HepG2 (cell line): ENCODE results near the gene FZD8. TPM values are rescaled to one million over a fixed set of nuclear protein-coding genes. Genes with fewer than 3 reads are reported as not detected.
A peak's percentile ranks its signal among the peaks of the same experiment; 100 is the strongest.

Experiments
- ATAC-seq: fragments of 200-7000 bp; cut with Tn5 transposase; 3 replicates; pipeline ENCODE4 v1.9.1; 2020; ENCODE audit warnings: mild to moderate bottlenecking, moderate library complexity
- BruUV-seq: library from RNA; stranded (reverse); fragments of 400-500 nt; replicated peaks from 2 replicates; lab custom pipeline; 2021; lab: Mats Ljungman, UMichigan
- CTCF ChIA-PET: fragments of 300-600 bp; formaldehyde crosslinking; extraction: SDS; loops from one replicate; lab custom pipeline; 2021; ENCODE audit warnings: low total read pairs, inconsistent platforms, low intra/inter-chr PET ratio; lab: Yijun Ruan, JAX
- POLR2A ChIA-PET: fragments of 350-600 bp; sonication (Branson Sonifier 250); formaldehyde crosslinking; loops from one replicate; lab custom pipeline; 2020; ENCODE audit warnings: antibody characterized with exemption, inconsistent platforms; lab: Yijun Ruan, JAX
- DNase-seq: peaks from one replicate; pipeline ENCODE4 v3.0.0-alpha.2; 2015; ENCODE audit warnings: low spot score
- FAIRE-seq: peaks from 3 replicates; lab custom pipeline; 2011; peaks lifted over from hg19 to GRCh38; lab: Jason Lieb, UNC
- H2AFZ ChIP-seq: one replicate; pipeline ENCODE4 v1.6.1; 2011; ENCODE audit warnings: low read length, inconsistent platforms
- H3K27ac ChIP-seq: fragments of 300-600 bp; 3 replicates; pipeline ENCODE4 v1.8.0; 2011; ENCODE audit warnings: mixed run types, mild to moderate bottlenecking, mixed read lengths, low read length, inconsistent platforms; ENCODE audit not compliant: insufficient read depth; ENCODE audit errors: extremely low read length
- H3K27me3 ChIP-seq, 2 experiments: fragments of 200-600 bp in 1 of 2; 2 replicates in 1 of 2; 3 replicates in 1 of 2; pipeline versions ENCODE4 v1.6.0 to v1.8.0; 2011; ENCODE audit warnings: low read length in 2 of 2, mild to moderate bottlenecking in 2 of 2, moderate library complexity in 2 of 2, inconsistent platforms in 1 of 2; ENCODE audit not compliant: insufficient read depth in 2 of 2, control insufficient read depth in 1 of 2
- H3K36me3 ChIP-seq, 2 experiments: fragments of 200-600 bp in 1 of 2; replicated peaks in 1 of 2; 2 replicates in 1 of 2; 3 replicates in 1 of 2; pipeline versions ENCODE4 v1.5.1 to v1.8.0; 2011; ENCODE audit warnings: low read length in 2 of 2, inconsistent platforms in 1 of 2; ENCODE audit not compliant: insufficient read depth in 2 of 2, control insufficient read depth in 1 of 2
- H3K4me1 ChIP-seq: 2 replicates; pipeline ENCODE4 v1.5.1; 2012; ENCODE audit warnings: low read length, inconsistent platforms; ENCODE audit not compliant: insufficient read depth
- H3K4me2 ChIP-seq: 2 replicates; pipeline ENCODE4 v1.6.0; 2011; ENCODE audit warnings: low read depth, low read length, inconsistent platforms
- H3K4me3 ChIP-seq, 3 experiments: fragments of 200-600 bp in 1 of 3; sonication (generic), shearing (Covaris generic) in 1 of 3; replicated peaks in 1 of 3; 2 replicates each; pipeline ENCODE4 v1.5.1; 2011 to 2016; ENCODE audit warnings: low read length in 3 of 3, inconsistent platforms in 2 of 3, low read depth in 2 of 3, mild to moderate bottlenecking in 2 of 3, control low read depth in 1 of 3, mixed read lengths in 1 of 3; ENCODE audit not compliant: insufficient read depth in 1 of 3
- H3K79me2 ChIP-seq: one replicate; pipeline ENCODE4 v1.6.1; 2011; ENCODE audit warnings: low read length, inconsistent platforms; ENCODE audit not compliant: insufficient read depth
- H3K9ac ChIP-seq: 2 replicates; pipeline ENCODE4 v1.6.0; 2011; ENCODE audit warnings: mild to moderate bottlenecking, low read depth, low read length, inconsistent platforms; ENCODE audit not compliant: insufficient read depth
- H3K9me3 ChIP-seq: 2 replicates; pipeline ENCODE4 v1.5.1; 2012; ENCODE audit warnings: mild to moderate bottlenecking, low read length
- H4K20me1 ChIP-seq: 2 replicates; pipeline ENCODE4 v1.6.0; 2011; ENCODE audit warnings: inconsistent platforms, mild to moderate bottlenecking, low read length, moderate library complexity; ENCODE audit not compliant: insufficient read depth
- HNRNPK ChIP-seq: fragments of 200-400 bp; formaldehyde crosslinking; IDR thresholded peaks from 2 replicates; pipeline ENCODE4 v1.6.1; 2018; ENCODE audit warnings: low read length, low read depth, moderate library complexity, mild to moderate bottlenecking; ENCODE audit not compliant: poor library complexity, severe bottlenecking
- HNRNPLL ChIP-seq: fragments of 200-400 bp; formaldehyde crosslinking; IDR thresholded peaks from 2 replicates; pipeline ENCODE4 v1.6.1; 2017; ENCODE audit warnings: mild to moderate bottlenecking, low read depth, low read length; ENCODE audit not compliant: poor library complexity, severe bottlenecking
- KLF12 ChIP-seq: sonication (generic); formaldehyde crosslinking; IDR thresholded peaks from 2 replicates; pipeline ENCODE4 v1.4.0; 2020; ENCODE audit warnings: missing genetic modification reagents, borderline replicate concordance
- SAFB2 ChIP-seq: sonication (generic); formaldehyde crosslinking; IDR thresholded peaks from 2 replicates; pipeline ENCODE4 v1.5.1; 2020; ENCODE audit warnings: missing genetic modification reagents, low read depth, mild to moderate bottlenecking, borderline replicate concordance
- U2AF2 ChIP-seq: fragments of 200-400 bp; formaldehyde crosslinking; IDR thresholded peaks from 2 replicates; pipeline ENCODE4 v1.6.1; 2017; ENCODE audit warnings: low read depth, mild to moderate bottlenecking, low read length
- ZHX2 ChIP-seq, 2 experiments: sonication (generic) in 1 of 2; formaldehyde crosslinking in 1 of 2; IDR thresholded peaks; 2 replicates each; pipeline versions ENCODE4 v1.6.1 to v1.9.0; 2014 to 2022; ENCODE audit warnings: antibody characterized with exemption in 1 of 2, borderline replicate concordance in 1 of 2, inconsistent platforms in 1 of 2, low read depth in 1 of 2, missing genetic modification reagents in 1 of 2
- ZNF501 ChIP-seq: sonication (generic); formaldehyde crosslinking; IDR thresholded peaks from 2 replicates; pipeline ENCODE4 v1.5.1; 2020; ENCODE audit warnings: mild to moderate bottlenecking, moderate library complexity, missing genetic modification reagents
- WGBS: methylation state at CpG from one replicate; pipeline ENCODE4 v1.1.6; 2017; ENCODE audit warnings: low lambda C conversion rate; 5-methylcytosine and 5-hydroxymethylcytosine counted together
- in situ Hi-C: cut with HindIII; loops from 2 replicates; pipeline ENCODE4 v1.10.0; 2017; ENCODE audit warnings: low pct_unique_long_range_greater_than_20kb; ENCODE audit not compliant: extremely low pct_ligation_motif_present
- intact Hi-C: fragments of 100-400 bp; cut with micrococcal nuclease; formaldehyde crosslinking; loops from one replicate; pipeline ENCODE4 v1.10.0; 2022; ENCODE audit not compliant: unreplicated experiment
- polyA plus RNA-seq, 8 experiments: library from polyadenylated mRNA; depleted of rRNA in 3 of 8; stranded (reverse) in 7 of 8; unstranded in 1 of 8; fragments of >200 nt; fragmentation: Illumina TruSeq in 4 of 8; extraction: Trizol in 4 of 8; gene quantifications; 2 replicates each; pipeline versions ENCODE4 v1.2.1 to v1.2.3, GENCODE V29; 2011 to 2016; ENCODE audit warnings: low read depth in 4 of 8, missing spikeins in 1 of 8, mixed read lengths in 1 of 8; ENCODE audit not compliant: insufficient read depth in 1 of 8
- total RNA-seq, 5 experiments: library from RNA; depleted of rRNA; stranded (reverse); fragments of >200 nt; fragmentation: Illumina TruSeq; extraction: Trizol; gene quantifications; 2 replicates each; pipeline ENCODE4 v1.2.3, GENCODE V29; 2016; ENCODE audit warnings: low read depth in 1 of 5
- TF ChIP-seq, protein P1 (sequence below): sonication (generic); formaldehyde crosslinking; IDR thresholded peaks from 2 replicates; pipeline ENCODE4 v1.8.1; 2023; ENCODE audit warnings: mild to moderate bottlenecking, missing genetic modification reagents
- TF ChIP-seq, protein P2 (sequence below): sonication (generic); formaldehyde crosslinking; IDR thresholded peaks from 2 replicates; pipeline ENCODE4 v1.4.0; 2020; ENCODE audit warnings: mild to moderate bottlenecking, low read depth, missing genetic modification reagents
- TF ChIP-seq, protein P3 (sequence below): sonication (generic); formaldehyde crosslinking; IDR thresholded peaks from 2 replicates; pipeline ENCODE4 v1.8.1; 2023; ENCODE audit warnings: mild to moderate bottlenecking, missing genetic modification reagents, borderline replicate concordance

The FZD8 gene
- total and polyA plus RNA-seq, 2 of the 13 experiments (the other 11 are each of a cell fraction or from before 2014, with no cell fraction given), result 0.05 to 0.07 TPM

GRCh38 chr10:35643151-35644049 is 1.3 kb upstream of the FZD8 start:
- CTCF ChIA-PET, result no interaction called here
- H3K4me3 ChIP-seq, result peak overlapping the region in 2 of 3 experiments; percentile 51 to 68; a peak in 2 of 6 replicates
- no TSS peak for BruUV-seq

More at GRCh38 chr10:35643151-35644049, 1.3 kb upstream of the FZD8 start:
- no peaks in the 10 kb centered on the region for H4K20me1 ChIP-seq
- intact Hi-C loops, result loop anchor here (2.0 to 5.0 kb wide), 2 partner anchors 44 to 137 kb away; no protein-coding TSS in a partner anchor
- H2AFZ ChIP-seq, result no peak overlapping the region
- H3K9ac ChIP-seq, result no peak overlapping the region
- H3K9me3 ChIP-seq, result no peaks in the 10 kb centered on the region
- H3K27me3 ChIP-seq, result peaks cover 6 to 30% of the 10 kb centered on the region in 2 experiments
- WGBS, result 18% methylated on average over 14 of the region's 42 CpGs
- H3K79me2 ChIP-seq, result no peaks in the 10 kb centered on the region
- no peaks in the 10 kb centered on the region for H3K36me3 ChIP-seq
- TF ChIP-seq KLF12 (CRISPR knock-in tag), result no peak
- TF ChIP-seq SAFB2 (CRISPR knock-in tag), result no peak
- TF ChIP-seq ZHX2 (IDR thresholded peaks at IDR 0.05; ENCODE audit: low read depth), result no peak
- no peak for TF ChIP-seq ZHX2 (CRISPR knock-in tag; IDR thresholded peaks at IDR 0.05; ENCODE audit: borderline replicate concordance)
- TF ChIP-seq, protein P1, sequence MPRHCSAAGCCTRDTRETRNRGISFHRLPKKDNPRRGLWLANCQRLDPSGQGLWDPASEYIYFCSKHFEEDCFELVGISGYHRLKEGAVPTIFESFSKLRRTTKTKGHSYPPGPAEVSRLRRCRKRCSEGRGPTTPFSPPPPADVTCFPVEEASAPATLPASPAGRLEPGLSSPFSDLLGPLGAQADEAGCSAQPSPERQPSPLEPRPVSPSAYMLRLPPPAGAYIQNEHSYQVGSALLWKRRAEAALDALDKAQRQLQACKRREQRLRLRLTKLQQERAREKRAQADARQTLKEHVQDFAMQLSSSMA (CRISPR knock-in tag), result no peak
- TF ChIP-seq, protein P2, sequence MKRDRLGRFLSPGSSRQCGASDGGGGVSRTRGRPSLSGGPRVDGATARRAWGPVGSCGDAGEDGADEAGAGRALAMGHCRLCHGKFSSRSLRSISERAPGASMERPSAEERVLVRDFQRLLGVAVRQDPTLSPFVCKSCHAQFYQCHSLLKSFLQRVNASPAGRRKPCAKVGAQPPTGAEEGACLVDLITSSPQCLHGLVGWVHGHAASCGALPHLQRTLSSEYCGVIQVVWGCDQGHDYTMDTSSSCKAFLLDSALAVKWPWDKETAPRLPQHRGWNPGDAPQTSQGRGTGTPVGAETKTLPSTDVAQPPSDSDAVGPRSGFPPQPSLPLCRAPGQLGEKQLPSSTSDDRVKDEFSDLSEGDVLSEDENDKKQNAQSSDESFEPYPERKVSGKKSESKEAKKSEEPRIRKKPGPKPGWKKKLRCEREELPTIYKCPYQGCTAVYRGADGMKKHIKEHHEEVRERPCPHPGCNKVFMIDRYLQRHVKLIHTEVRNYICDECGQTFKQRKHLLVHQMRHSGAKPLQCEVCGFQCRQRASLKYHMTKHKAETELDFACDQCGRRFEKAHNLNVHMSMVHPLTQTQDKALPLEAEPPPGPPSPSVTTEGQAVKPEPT (CRISPR knock-in tag), result peak; percentile 98
- peak; percentile 57 for TF ChIP-seq HNRNPK
- TF ChIP-seq, protein P3, sequence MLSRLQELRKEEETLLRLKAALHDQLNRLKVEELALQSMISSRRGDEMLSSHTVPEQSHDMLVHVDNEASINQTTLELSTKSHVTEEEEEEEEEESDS, result no peak
- no peak for TF ChIP-seq ZNF501
- peak; percentile 28; the same call in 1 of the 2 replicates for TF ChIP-seq U2AF2
- peak; percentile 24 for TF ChIP-seq HNRNPLL
- FAIRE-seq, result no peak
- peak; percentile 2; the same call in 1 of the 3 replicates for ATAC-seq
- peak overlapping the region; percentile 78; the same call in 1 of the 2 replicates for H3K4me2 ChIP-seq
- DNase-seq, result no peak
- in situ Hi-C loops, result loop anchor here (10.0 kb wide), 1 partner anchor 141 kb away; no protein-coding TSS in a partner anchor
- no peak overlapping the region for H3K27ac ChIP-seq
- POLR2A ChIA-PET, result no interaction called here
- H3K4me1 ChIP-seq, result peaks cover 20% of the 10 kb centered on the region
